GM19395 (cell line): ENCODE data around the gene BORCS6.
A peak's percentile ranks its signal among the peaks of the same experiment; 100 is the strongest.

Experiments used
- ATAC-seq: cut with Tn5 transposase; IDR thresholded peaks from one replicate; pipeline ENCODE4 v1.9.1; 2021; ENCODE audit warnings: mild to moderate bottlenecking, moderate library complexity; ENCODE audit not compliant: unreplicated experiment

The BORCS6 gene

DNA sequence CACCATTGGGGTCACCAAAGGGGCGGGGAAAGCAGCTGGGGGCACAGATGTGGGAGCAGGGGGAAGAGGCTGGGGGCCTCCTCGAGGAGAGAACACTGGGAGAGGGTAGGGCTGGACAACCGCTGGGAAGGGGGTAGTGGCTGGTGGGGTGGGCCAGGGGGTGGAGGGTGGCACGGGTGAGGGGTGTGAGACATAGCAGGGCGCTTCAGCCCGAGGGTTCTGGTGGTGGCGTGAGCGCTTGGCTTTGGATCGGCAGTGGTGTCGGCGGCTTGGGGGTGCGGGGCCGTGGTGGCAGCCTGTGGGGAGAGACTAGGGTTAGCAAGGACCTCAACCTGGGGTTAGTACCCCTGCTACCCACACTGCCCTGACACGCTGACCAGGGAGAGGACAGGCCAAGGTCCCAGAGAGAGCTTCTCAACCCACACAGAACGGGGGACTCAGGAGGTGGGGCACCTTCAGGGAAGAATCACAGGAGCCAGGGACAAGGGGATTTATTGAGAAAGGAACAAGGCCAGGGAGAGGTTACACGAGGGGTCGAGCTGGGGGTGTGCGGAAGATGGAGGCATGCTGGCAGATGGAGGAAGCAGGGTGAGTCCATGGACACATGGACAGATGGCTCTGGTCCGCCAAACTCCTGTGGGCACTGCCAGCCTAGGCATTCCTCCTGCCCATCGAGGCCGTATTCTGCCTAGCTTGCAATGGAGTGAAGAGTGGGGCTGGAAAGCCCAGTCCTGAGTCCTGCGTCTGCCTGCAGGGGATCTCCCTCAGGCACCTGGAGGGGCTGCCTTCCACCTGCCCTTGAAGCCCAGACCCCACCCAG lies 46.2 kb downstream of the BORCS6 start:
- no peak for ATAC-seq

DNA sequence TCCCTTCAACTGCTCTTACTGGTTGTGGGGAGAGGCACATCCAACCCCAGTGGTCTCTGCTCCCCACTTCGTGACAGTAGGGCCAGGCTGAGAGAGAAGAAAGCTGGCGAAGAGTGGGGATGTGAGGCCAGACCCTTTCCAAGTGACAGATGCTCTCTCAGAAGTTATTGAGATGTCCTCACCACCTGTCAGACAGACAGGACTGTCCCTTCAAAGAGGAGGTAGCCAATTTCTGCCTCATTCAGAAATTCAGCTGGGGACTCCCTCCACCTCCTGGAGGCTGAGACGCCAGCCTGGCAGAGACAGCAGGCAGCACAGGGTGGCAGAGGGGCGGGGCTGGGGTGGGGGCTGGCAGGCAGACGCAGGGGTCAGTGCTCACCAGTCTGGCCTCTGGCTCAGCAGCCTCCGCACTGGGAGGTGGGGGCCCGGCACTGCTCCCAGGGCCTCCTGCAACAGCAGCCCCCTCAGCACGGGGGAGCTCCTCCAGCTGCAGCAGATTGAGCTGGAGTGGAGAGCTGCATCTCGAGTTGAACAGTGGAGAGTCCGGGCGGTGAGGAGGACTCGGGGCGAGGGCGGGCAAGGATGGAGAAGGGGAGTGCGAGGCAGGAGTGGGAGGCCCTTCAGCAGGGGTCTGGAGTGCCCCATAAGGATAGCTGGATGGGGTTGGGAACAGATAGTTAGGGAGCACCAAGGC lies 46.9 kb downstream of the BORCS6 start:
- ATAC-seq = no peak

DNA sequence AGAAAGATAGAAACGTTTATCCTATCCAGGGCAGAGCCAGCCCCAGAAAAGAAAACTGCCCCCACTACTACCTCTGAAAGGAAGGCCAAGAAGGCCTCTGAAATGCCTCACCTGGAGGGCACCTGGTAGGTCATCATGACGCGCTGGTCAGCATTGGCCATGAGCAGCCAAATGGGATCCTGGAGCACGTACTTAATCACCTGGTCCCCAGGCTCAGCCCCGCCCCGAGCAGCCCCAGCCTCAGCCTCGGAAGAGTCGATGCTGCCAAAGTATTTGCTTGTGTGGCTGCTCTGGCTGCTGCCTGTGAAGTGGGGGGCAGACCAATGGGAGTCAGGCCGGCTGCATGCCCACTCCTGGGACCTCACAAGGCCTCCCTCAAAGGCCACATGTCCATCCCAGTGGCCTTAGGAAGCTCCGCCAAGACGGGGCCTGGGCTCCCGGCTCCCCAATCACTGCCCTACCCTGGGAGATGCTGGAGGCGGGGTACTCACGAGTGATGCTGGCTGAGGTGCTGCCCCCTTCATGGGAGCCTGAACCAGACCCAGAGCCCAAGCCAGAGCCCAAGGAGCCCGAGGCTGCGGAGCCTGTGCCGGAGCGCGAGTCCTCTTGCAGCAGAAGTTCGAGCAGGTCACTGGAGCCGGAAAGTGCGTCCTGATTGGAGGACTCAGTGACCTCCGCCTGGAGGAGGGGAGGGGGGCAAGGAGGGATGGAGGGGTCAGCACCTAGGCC lies 47.7 kb downstream of the BORCS6 start:
- no peak for ATAC-seq

DNA sequence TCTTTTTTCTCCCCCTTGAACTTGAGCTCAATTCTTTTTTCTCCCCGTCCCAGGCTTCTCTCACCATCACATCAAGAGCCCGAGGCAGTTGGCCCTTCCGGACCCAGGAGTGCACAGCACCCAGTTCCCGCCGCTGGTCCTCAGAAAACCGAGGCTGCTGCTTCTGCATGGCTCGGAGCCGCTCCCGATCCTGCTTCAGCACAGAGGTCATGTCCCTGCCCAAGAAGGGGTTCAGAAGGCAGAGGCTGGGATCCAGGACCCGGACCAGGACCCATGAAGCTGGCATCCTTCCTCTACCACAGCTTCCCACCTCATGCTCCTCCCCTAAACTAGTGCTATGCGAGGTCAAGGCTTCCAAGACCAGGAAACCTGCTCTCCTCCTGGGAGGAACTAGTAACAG lies 48.2 kb downstream of the BORCS6 start:
- ATAC-seq = no peak

DNA sequence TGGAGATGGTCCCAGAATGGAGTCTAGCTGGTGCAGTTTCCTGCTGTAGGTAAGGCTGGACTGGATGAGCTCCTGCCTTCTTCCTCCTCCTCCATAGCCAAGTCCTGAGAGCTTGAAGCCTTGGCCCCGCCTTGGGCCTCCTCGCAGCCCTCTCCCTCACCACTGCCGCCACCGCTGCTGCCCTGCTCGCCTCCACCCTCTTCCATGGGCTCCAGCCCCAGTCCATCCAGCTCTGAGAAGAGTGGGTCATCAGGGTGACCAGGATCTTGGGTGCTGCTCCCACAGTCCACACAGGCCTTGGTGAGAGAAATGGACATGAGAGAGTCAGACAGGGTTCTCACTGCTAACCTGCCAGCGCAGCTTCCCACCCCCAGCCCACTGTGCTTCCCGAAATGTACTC lies 48.9 kb downstream of the BORCS6 start:
- ATAC-seq = no peak

DNA sequence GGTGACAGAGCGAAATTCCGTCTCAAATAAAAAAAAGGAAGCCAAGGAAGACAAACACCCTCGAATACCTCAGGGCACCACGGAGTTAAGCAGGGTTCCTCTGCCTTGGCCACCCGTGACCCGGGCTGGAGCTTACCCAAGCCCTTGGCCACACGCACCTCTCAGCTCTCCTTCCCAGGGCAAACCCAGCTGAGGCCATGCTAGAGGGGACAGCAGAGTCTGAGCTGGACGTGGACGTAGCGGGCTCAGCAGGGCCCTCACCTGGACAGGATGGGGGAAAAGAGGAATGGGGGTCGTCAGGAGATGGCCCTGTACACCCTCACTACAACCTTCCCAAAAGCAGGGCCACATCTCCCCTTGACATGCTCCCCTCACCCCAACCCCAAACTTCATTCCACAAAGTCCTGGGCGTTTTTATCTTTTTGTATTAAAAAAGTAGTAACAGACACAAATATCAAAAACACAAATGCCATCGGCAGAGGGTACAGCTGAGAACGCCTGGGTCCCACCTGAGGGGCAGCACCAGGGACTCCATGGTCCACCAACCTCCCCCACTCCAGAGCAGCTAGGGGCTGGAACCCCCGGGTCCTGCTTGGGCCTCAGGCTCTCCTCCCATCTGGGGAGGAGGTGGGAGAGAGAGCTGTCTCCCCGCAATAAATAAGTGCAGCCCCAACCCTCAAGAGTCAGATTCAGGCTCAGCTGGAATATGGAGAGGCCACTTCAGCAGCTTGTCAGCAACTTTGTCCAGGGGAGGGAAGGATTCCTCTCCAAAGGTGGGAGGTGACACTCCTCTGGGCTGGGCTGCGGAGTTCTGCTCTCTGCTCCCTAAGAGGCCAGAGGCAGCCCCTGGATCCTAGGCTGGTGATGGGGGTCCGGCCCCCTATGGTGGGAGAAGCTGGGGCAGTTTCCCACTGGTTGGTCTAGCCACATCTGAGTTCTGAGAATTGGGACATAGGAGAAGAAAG lies 49.6 kb downstream of the BORCS6 start:
- no peak for ATAC-seq

DNA sequence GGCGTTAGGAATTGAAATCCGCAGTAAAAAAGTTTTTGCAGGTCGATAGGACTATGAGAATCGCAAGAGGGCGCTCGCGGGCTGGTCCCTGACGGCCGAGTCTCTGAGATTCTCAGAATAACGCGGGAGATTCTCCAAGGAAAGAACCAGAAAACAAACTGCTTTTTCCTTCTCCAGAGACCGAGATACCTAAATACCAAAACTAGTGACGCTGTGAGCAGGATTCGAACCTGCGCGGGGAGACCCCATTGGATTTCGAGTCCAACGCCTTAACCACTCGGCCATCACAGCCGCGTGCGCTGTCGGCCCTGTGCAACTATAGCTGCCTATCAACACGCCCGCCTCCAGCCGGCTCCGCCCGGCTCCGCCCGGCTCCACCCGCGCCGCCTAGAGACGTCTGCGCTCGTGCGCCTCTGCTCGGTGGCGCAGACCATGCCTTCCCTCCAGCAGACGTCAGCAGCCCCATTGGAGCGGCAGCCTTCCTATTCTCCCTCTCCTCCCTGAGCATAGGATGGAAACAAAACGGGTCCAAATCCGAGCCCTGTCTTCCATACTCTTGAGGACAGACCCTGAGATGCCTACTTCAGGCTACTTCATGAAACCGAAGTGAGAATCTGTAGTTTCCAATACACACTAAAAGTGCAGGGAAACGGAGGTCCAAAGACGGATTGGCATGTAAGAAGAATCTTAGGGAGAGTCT lies 51.2 kb downstream of the BORCS6 start:
- peak; percentile 78 for ATAC-seq

DNA sequence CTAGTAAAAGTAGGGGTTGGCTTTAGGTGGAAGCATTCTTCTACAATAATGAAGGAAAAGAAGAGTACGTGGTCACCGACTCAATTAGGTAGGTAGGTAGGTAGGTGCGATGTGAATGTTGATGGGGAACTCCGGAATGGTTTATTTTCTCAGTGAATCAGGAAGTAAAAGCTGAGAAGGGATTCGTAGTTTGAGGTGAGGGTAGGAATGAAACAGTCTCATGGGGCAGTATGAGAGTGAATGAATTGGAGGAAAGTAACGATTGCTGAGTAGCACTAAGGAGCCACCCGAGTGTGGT lies 51.7 kb downstream of the BORCS6 start:
- no peak for ATAC-seq
